Non-pigmented ciliary epithelial cell (primary cell): ENCODE data around the gene CYP27B1.
A peak's percentile ranks its signal among the peaks of the same experiment; 100 is the strongest.

Experiments used
- DNase-seq: peaks from one replicate; pipeline ENCODE4 v3.0.0-alpha.2; 2010; ENCODE audit warnings: low read depth

The CYP27B1 gene, protein sequence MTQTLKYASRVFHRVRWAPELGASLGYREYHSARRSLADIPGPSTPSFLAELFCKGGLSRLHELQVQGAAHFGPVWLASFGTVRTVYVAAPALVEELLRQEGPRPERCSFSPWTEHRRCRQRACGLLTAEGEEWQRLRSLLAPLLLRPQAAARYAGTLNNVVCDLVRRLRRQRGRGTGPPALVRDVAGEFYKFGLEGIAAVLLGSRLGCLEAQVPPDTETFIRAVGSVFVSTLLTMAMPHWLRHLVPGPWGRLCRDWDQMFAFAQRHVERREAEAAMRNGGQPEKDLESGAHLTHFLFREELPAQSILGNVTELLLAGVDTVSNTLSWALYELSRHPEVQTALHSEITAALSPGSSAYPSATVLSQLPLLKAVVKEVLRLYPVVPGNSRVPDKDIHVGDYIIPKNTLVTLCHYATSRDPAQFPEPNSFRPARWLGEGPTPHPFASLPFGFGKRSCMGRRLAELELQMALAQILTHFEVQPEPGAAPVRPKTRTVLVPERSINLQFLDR

DNA sequence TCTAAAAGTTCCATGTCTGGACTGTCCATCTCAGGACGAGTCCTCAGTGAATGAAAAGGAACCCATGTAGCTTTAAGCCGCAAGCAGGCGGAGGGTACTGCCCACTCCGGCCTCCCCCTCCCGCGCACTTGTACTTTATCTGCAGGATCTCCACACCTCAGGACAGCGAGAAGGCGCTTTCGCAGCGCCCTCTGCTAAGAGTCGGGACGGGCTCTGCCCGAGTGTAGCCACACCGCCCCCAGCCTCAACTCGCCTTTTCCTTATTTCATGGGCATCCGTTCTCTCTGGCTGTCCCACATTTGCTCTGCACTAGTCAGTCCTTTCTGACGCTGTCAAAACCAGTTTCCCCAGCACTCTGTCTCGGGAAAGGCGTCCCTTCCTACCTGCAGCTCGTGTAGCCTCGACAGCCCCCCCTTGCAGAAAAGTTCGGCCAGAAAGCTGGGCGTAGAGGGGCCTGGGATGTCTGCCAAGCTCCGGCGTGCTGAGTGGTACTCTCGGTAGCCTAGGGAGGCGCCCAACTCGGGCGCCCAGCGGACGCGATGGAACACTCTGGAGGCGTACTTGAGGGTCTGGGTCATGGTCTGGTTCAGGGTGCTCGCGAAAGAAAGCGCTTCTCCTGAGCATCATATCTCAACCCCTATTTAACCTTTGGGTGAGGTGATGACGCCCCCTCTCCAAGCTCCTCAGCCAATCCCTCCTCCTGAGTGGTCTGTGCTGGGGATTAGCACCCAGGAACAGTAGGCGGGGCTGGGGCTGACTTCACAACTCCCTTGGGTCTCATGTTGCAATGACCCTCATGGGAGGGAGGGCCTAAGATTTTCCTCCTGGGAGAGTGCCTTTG lies at the start of gene CYP27B1:
TSS of gene CYP27B1 (minus strand) at position 615 of the 841 bp plus-strand sequence. CDS start at position 578, 37 bp downstream.
- no peak for DNase-seq

DNA sequence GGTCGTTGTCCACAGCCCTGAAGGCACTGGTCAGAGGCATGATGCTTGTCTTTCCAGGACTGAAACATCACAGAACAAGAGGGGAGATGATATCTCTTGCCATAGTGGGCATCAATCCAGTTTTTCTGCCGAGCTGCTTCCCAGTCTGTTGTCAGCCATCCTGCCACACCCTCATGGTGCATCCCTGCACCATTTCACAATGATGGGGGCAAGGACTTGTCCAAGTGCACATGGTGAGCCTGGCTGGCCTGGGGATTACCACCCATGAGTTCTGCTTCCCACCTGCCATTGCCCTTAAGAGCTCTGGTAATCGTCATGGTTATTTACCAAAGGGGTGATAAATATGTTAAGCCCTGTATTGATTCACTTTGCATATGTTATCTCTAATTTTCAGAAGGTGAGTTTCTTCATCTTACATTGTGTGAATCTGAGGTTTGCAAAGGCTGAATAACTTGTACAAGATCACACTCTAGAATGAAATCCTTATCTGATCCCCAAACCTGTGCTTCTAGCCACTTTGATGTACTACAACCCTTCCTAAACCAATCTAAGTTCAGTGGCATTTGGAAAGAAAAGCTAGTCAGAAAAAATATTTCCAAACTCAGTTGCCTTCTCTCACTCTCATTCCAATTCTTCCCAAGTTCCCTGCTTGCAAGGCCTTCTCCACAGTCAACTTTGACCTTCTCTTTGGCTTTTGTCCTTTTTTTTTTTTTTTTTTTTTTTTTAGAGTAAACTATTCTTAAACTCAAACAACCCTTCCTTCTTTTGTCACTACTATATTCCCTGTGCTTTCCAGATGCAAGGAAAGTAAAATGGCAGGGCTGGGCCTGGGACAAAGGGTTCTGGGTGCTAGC lies 49.4 kb upstream of the CYP27B1 start:
- no peak for DNase-seq

DNA sequence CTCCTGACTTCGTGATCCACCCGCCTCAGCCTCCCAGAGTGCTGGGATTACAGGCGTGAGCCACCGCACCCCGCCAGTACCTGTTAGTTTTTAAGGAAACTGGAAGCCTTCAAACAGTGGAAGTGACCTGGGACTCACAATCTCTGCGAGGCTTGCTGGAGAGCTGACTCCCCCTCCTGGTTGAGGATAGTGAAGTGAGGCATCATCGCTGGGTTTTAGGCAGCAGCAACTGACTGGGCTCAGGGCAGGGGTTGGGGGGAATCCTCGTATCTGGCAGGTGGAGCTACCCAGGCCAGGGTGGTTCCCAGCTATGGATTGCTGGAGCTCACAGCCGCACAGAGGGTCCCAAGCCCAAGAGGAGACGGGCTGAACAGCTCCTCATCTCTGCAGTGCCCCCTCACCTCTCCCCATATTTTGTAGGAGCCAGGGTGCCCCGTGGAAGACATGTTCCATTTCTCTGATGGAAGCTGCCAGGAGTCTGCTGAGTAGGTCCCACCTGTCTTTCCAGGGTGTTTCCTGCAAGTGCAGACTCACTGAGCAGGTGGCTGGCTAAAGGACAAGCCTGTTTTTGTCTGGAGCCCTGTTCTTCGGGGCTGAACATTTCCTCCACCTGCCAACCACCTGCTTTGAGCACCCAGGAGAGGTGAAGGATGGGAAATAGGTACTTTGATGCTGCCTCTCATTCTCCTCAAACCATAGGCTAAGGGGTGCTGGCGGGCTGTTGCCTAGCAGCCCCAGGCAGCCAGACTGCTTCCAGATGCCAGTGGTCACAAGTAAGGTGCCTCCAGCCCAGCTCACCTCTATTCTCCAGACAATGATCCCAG lies 48.5 kb upstream of the CYP27B1 start:
- no peak for DNase-seq

DNA sequence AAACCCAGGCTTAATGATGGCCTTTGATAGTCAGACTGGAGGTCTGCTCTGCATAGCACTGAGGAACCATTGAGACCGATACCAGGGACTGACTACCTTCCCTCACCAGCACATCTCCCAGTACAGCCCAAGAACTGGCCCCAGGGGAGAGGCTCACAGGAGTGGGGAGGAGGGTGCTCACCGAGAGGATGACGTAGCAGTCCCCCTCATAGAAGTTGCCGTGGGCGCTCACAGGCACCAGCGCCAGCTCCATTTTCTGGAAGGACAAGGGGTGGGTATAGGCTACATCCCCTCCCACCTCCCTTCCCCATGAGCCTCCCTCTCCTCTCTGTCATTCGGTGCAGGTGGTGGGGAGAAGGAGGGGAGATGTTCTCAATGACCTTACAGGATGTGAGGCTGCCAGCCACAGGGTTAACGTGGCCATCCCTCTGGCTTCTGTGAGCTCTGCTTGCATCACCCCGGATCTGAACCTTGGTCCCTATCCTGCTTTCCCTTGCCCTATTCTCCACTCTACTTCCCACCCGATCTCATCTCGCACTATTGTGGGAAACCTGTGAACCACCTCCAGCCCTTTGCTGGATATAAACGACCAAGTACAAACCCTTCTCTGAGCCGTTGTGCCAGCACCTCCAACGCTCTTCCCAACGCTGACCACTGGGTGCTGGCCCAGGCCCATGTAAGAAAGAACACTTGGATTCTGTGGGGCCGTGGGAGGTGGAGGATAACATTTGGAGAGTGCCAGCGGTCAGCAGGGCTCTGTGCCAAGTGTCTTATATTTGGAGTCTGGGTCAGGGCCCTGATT lies 47.3 kb upstream of the CYP27B1 start:
- DNase-seq: no peak

DNA sequence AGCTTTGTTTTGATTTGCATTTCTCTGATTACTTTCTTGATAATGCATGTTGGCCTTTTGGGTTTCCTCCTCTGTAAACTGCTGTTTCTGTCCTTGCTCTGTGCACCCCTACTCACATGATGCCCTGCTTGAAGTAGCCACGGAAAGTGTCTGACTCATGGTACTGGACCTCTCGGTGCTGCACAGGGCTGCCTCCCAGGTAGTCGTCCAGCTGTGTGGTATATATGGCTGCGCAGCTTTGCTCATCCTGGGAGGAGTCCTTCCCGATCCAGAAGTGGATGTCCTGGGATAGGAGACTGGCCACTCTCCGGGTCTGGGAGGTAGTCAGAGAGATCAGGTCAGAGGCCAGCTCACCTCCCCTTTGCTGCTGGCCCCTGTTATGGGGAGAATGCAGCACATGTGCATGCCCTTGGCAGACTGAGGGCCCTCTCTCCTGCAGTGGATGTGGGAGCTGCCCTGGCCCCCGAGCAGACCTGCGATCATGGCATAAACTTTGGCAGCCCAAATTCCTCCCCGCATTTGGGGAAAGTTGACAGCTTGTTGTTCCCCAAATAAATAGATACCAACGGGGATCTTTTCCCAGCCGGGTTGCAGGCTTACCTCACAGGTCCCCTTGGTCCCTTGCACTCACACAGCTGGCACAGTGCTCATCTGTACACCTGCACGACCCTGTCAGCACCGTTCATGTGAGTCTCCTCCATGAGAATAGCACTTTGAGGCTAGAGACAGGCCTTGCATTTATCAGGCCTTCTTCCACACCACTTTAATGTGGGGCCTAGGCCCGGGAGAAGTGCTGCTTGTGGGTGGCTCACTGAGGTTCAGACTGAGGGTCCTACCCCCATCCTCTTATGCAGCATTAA lies 46.5 kb upstream of the CYP27B1 start:
- DNase-seq: no peak

DNA sequence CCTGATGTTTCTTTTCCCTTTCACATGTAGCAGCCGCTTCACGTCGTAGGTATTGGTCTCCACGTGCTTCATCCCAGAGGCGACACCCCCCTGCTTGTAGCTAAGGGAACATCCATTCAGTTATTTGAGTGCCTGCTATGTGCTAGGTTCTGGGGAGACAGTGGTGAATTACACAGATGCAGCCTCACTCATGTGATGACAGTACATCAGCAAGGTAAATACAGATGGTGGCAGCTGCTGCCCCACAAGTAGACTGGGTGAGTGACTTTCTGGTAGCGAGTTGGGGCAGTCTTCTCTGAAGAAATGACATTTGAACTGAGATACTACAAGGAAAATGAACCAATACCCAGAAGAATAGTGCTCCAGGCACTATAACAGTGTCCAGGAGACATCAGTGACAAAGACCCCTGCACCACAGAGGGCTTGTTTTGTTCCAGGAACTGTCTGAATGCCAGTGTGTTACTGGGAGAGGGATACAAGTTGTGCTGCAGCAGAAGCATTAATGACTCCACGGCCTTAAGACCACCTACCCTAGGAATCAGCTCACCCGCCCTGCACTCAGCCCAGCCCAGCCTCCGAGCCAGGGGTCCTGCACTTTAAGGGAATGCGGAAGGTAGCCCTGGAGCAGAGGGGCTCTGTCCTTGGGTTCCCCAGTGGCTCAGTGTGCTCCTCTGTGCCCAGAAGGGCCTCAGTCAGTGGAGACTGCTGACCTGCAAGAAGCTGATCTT lies 44.3 kb upstream of the CYP27B1 start:
- no peak for DNase-seq

DNA sequence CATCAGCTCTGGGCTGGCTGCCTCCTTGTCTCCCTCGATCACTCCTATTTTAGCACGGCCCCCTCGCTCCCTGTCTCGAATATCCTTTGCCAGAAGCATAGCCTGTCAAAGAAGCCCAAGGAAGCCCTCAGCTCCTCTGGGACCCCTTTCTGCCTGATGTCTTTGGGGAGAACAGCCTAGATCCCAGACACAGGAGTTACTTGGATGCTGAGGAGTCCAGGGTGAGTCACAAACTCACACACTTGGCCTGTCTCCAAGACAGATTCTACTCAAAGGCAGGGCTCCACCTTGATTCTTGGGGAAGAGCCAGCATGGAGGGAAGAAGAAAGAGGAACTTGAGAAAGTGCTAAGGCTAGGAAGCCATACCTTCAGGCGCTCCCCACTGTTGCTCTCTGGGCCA lies 43.6 kb upstream of the CYP27B1 start:
- DNase-seq: no peak

DNA sequence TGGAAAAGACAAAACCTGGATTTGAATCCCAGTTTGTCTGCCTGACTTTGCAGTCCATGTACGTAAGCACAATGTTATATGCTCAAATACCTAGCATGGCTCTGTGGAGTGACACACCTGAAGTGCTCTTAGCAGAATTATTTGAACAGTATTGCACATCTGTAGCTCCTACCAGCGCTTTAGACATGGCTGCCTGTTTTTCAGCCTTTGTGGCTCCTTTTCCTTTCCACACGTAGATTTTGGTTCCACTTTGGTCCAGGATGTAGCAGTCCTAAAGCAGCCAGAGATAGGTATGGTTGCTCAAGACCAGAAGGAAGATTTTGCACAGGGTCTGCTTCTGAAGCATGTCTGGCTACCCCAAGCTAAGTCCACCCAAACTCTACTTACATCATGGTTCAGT lies 42.5 kb upstream of the CYP27B1 start:
- no peak for DNase-seq

DNA sequence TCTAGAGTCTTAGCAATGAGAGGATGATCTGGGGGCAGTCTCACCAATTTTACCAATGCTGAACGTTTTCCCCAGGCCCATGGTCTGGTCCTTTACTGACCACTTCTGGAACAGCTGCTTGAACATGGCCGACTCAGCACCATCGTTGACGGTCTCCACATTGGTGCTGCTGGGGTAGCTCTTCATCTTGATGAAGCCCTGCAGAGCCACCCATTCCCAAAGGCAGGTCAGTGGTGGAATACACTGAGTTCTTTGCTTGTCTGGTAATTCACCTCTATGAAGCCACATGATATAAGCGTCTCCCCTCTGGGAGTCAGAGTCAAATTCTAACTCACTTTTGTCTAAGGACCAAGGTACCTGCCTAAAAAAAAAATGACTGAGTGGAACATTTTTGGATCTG lies 41.5 kb upstream of the CYP27B1 start:
- no peak for DNase-seq

DNA sequence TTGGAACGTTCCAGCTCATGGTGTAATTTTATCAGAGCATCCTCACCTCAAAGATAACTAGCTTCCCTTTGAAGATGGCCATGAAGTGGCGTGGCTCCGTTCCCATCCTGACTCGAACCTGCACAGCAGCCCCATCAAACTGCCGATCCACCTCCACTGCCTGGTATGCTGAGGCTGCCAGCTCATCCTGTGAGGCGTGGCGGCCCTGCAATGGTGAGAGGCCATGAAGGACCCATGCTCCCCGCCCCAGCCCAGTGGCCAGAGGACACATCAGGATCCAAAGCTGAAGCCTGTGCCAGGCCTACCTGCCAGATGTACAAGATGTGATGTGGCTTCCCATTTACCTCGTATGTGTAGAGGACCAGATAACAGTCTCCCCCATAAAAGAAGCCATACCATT lies 40.4 kb upstream of the CYP27B1 start:
- DNase-seq: no peak

DNA sequence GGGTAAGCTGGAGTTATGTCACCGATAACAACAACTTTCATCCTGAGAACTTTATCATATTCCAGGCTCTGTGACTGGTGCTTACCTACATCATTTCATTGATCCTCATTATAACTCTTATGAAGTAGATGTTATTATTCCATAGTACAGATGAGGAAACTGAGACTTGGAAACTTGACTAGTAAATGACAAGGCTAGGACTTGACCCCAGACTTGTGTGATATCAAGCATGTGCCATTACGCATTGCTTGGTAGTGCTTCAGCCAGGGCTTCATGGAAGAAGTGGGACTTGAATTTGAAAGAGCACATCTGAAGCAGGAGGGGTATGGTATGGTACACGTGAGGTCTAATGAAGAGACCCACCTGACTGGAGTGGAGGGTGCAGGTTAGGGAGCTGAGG lies 39.8 kb upstream of the CYP27B1 start:
- no peak for DNase-seq

DNA sequence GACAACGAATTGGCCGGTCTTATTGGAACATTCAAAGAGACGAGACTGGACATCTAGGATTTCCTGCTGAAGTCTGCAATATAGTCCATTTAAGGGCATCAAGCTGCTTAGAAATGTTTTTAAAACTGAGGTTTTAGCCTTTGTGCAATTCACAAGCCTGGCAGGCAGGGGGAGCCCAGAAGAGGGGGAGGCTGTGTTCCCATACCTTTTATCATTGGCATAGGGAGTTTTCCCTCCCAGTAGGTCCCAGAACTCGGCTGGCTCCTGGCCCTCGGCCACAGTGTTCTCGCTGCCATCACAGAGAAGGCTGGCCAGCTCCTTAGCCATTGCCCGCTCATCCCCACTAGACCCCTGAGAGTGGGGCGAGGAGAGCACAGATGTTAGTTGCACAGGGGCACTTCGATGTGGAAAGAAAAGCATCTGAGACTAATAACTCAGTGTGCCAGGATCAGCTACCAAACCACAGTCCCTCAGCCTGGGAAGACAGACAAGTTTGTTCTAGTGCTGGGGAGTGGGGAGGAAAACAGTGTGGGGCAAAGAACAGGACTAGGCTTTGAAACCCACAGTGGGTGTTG lies 36.5 kb upstream of the CYP27B1 start:
- no peak for DNase-seq

DNA sequence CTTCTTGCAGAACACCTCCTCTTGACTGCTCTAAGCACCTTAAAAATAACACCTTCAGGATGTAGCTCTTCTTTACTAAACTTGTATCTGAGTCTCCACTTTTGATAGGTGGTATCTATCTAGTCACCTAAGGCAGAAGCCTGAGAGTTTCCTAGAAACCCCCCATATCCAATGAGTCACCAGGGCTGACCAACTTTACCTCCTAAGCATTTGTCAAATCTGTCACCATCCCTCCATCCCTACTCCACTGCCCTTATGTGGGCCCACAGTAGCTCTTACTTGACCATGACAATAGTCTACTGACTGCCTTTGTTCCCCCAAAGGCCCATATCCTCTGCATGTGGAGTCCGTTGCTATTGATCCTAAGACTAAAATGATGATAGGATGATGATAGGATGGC lies 35.7 kb upstream of the CYP27B1 start:
- no peak for DNase-seq

DNA sequence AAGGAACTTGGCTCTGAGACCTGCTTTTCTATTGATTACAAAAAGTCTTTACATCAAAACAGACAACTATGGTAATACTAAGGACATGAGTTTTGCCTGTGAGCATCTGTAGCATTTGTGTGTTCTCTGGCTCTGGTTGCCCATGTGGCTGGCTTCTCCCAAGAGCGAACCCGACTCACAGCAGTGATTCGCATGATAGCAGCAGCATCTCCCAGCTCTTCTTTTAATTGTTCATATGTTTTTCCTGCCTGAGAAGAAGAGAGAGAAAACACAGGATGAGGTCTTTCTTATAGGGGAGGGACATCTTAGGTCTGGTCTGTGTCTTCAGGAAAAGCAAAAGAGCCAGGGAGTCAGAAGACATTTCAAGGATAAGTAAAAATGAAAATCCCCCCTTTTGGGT lies 34.1 kb upstream of the CYP27B1 start:
- DNase-seq: no peak

DNA sequence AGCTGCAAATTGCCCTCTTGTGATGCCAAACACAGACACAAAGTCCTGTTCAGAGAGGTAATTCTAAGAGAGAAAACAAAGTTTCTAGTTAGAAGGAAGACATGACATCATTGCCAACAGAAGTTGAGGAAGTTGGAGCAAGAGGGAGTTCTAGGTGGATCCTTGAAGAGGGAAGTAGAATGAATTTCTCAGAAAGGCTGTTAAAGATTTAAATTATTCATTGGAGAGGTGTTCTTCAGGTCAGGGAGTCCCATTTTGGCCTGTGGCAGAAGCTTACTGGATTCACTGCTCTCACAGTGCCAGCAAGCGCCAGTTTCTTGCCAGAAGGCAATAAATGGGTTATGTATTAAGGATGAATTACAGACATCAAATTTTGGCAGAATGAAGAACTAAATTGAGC lies 31.1 kb upstream of the CYP27B1 start:
- no peak for DNase-seq

DNA sequence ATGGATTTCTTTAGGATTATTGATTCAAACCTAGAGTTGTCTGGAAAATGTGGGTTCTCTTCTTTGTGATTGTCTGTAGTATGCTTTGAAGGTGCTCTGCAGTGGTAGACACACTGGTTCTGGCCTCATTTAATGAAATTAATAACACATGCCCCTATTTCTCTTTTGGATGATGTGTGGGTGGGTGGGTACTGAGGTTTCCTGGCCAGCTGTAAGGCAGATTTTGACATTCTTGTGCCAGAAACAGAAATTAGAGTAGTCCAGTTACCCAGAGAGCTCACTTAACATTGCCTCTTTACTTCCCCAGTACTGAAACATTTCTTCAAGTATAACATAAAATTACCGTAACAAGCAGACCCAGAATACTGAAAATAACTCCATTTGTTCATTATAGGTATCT lies 30.1 kb upstream of the CYP27B1 start:
- DNase-seq: no peak

DNA sequence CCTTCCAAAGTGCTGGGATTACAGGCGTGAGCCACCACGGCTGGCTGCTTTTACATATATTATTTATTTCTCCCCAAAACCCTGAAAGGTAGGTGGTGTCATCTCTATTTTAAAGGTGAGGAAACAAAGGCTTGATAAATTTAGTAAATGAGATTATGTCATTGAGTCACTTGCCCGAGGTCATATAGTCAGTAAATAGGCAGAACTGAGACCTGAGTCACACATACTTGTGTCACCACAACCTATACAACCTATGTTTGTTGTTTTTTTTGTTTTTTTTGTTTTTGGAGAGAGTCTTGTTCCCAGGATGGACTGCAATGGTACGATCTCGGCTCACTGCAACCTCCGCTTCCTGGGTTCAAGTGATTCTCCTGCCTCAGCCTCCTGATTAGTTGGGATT lies 28.5 kb upstream of the CYP27B1 start:
- no peak for DNase-seq

DNA sequence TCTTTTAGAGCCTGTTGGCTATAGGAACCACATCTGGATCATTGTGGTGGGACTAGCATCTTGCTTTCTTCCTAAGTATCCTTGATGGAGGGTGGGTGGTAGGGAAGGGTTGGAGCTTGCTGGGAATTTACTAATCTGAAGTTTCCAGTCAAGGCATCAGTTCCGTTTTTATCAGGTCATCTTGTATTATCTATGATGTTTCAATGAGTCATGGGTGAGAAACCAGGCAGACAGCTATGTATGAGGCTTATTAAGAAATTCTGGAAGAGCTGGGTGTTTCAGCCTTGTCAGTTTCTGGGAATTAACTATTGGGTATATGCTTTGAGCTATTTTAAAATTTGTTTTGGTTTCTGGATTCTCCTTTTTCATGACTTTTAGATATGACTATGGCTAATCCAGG lies 27.0 kb upstream of the CYP27B1 start:
- peak; percentile 82 for DNase-seq
